Effector memory CD8-positive, alpha-beta T cell (primary cell): ENCODE measurements around the gene PRSS2.

Experiments
- ATAC-seq: fragments of 150-1000 bp; cut with Tn5 transposase; replicated peaks from 2 replicates; pipeline ENCODE4 v1.10.0; 2021; ENCODE audit warnings: mild to moderate bottlenecking, moderate library complexity
- DNase-seq, 3 experiments: peaks; one replicate each; pipeline ENCODE4 v3.0.0; 2021
- H3K27ac Mint-ChIP-seq, 2 donors: one replicate each; pipeline ENCODE4 v1.8.0; 2022; ENCODE audit warnings: mild to moderate bottlenecking in 2 of 2, mixed read lengths in 2 of 2, moderate library complexity in 2 of 2
- H3K27me3 Mint-ChIP-seq, 2 donors: one replicate each; pipeline ENCODE4 v1.8.0; 2022; ENCODE audit warnings: mixed read lengths in 2 of 2
- H3K36me3 Mint-ChIP-seq: one replicate; pipeline ENCODE4 v1.8.0; 2022; ENCODE audit warnings: mild to moderate bottlenecking, moderate library complexity, mixed read lengths; ENCODE audit not compliant: insufficient read depth
- H3K4me1 Mint-ChIP-seq, 2 donors: one replicate each; pipeline ENCODE4 v1.8.0; 2022; ENCODE audit warnings: low read depth in 2 of 2, mixed read lengths in 2 of 2
- H3K4me3 Mint-ChIP-seq, 2 donors: one replicate each; pipeline ENCODE4 v1.8.0; 2022; ENCODE audit warnings: mild to moderate bottlenecking in 2 of 2, mixed read lengths in 2 of 2, moderate library complexity in 2 of 2
- H3K9me3 Mint-ChIP-seq, 2 donors: one replicate each; pipeline ENCODE4 v1.8.0; 2022; ENCODE audit warnings: mixed read lengths in 2 of 2

The PRSS2 gene

GRCh38 chr7:142806022-142806356, 35.2 kb downstream of the PRSS2 start:
- Mint-ChIP-seq H3K27me3 (no peaks in the 10 kb centered on the region), H3K4me3 (peak overlapping the region; percentile 77 to 100), H3K4me1 (peaks cover 90 to 96% of the 10 kb centered on the region in 2 donors), H3K36me3 (peaks cover 71% of the 10 kb centered on the region), H3K27ac (peak overlapping the region; percentile 99), H3K9me3 (no peaks in the 10 kb centered on the region)
- DNase-seq (no peak), ATAC-seq (no peak)

GRCh38 chr7:142806957-142807356, 36.2 kb downstream of the PRSS2 start:
- Mint-ChIP-seq H3K9me3 (no peaks in the 10 kb centered on the region), H3K4me1 (peaks cover 87 to 93% of the 10 kb centered on the region in 2 donors), H3K27me3 (no peaks in the 10 kb centered on the region), H3K4me3 (peak overlapping the region; percentile 77 to 100), H3K27ac (peak overlapping the region; percentile 99), H3K36me3 (peaks cover 63% of the 10 kb centered on the region)
- no peak for DNase-seq
- no peak for ATAC-seq

- peak overlapping the region; percentile 99 for H3K27ac Mint-ChIP-seq
- peaks cover 79 to 86% of the 10 kb centered on the region in 2 donors for H3K4me1 Mint-ChIP-seq
- H3K36me3 Mint-ChIP-seq = peaks cover 57% of the 10 kb centered on the region
- H3K4me3 Mint-ChIP-seq = peak overlapping the region; percentile 77 to 100
- H3K9me3 Mint-ChIP-seq = no peaks in the 10 kb centered on the region
- DNase-seq (no peak), ATAC-seq (peak; percentile 5)
- H3K27me3 Mint-ChIP-seq = no peaks in the 10 kb centered on the region
Measured at GRCh38 chr7:142807855-142808460, 37.2 kb downstream of the PRSS2 start.

- Mint-ChIP-seq H3K27me3 (no peaks in the 10 kb centered on the region), H3K4me1 (peaks cover 76 to 82% of the 10 kb centered on the region in 2 donors), H3K36me3 (peaks cover 52% of the 10 kb centered on the region), H3K9me3 (no peaks in the 10 kb centered on the region), H3K27ac (peak overlapping the region; percentile 99), H3K4me3 (peak overlapping the region; percentile 77 to 100)
- no peak for DNase-seq
- ATAC-seq = peak; percentile 34
Measured at GRCh38 chr7:142808461-142808801, 37.7 kb downstream of the PRSS2 start.

GRCh38 chr7:142808802-142809583, 38.2 kb downstream of the PRSS2 start:
- DNase-seq (peak; percentile 91 to 93 (median 92)), ATAC-seq (peak; percentile 78)
- Mint-ChIP-seq H3K27ac (peak overlapping the region; percentile 99), H3K4me1 (peaks cover 71 to 78% of the 10 kb centered on the region in 2 donors), H3K36me3 (peaks cover 47% of the 10 kb centered on the region), H3K27me3 (no peaks in the 10 kb centered on the region), H3K9me3 (no peaks in the 10 kb centered on the region), H3K4me3 (peak overlapping the region; percentile 77 to 100)

- peaks cover 40% of the 10 kb centered on the region for H3K36me3 Mint-ChIP-seq
- no peaks in the 10 kb centered on the region for H3K27me3 Mint-ChIP-seq
- peaks cover 64 to 71% of the 10 kb centered on the region in 2 donors for H3K4me1 Mint-ChIP-seq
- no peaks in the 10 kb centered on the region for H3K9me3 Mint-ChIP-seq
- H3K4me3 Mint-ChIP-seq = peak overlapping the region; percentile 77 to 100
- H3K27ac Mint-ChIP-seq = peak overlapping the region; percentile 99
- DNase-seq = no peak
- no peak for ATAC-seq
Measured at GRCh38 chr7:142809671-142810070, 38.9 kb downstream of the PRSS2 start.

GRCh38 chr7:142811154-142811737, 40.5 kb downstream of the PRSS2 start:
- Mint-ChIP-seq H3K4me1 (peaks cover 48 to 55% of the 10 kb centered on the region in 2 donors), H3K4me3 (peak overlapping the region; percentile 36 to 77), H3K9me3 (no peaks in the 10 kb centered on the region), H3K27ac (peak overlapping the region; percentile 99), H3K27me3 (peaks cover 6% of the 10 kb centered on the region in 2 donors), H3K36me3 (peaks cover 30% of the 10 kb centered on the region)
- ATAC-seq (no peak), DNase-seq (peak; percentile 55 to 59 (median 57))

GRCh38 chr7:142812437-142813215, 41.9 kb downstream of the PRSS2 start:
- peak overlapping the region in 1 of 2 donors; percentile 77 for H3K27ac Mint-ChIP-seq
- ATAC-seq = no peak
- H3K36me3 Mint-ChIP-seq = peaks cover 27% of the 10 kb centered on the region
- H3K4me1 Mint-ChIP-seq = peaks cover 36 to 42% of the 10 kb centered on the region in 2 donors
- H3K9me3 Mint-ChIP-seq = no peaks in the 10 kb centered on the region
- H3K4me3 Mint-ChIP-seq = peak overlapping the region in 1 of 2 donors; percentile 22
- DNase-seq = no peak
- H3K27me3 Mint-ChIP-seq = peaks cover 12% of the 10 kb centered on the region in 2 donors

GRCh38 chr7:142813226-142813625, 42.5 kb downstream of the PRSS2 start:
- peaks cover 21% of the 10 kb centered on the region for H3K36me3 Mint-ChIP-seq
- H3K27ac Mint-ChIP-seq = no peak overlapping the region
- H3K27me3 Mint-ChIP-seq = peaks cover 12 to 13% of the 10 kb centered on the region in 2 donors
- H3K9me3 Mint-ChIP-seq = no peaks in the 10 kb centered on the region
- ATAC-seq = no peak
- H3K4me3 Mint-ChIP-seq = peak overlapping the region in 1 of 2 donors; percentile 22
- DNase-seq = no peak
- H3K4me1 Mint-ChIP-seq = peaks cover 30 to 36% of the 10 kb centered on the region in 2 donors

- Mint-ChIP-seq H3K27me3 (peaks cover 13 to 18% of the 10 kb centered on the region in 2 donors), H3K9me3 (no peaks in the 10 kb centered on the region), H3K27ac (no peak overlapping the region), H3K4me3 (no peak overlapping the region), H3K36me3 (peaks cover 16% of the 10 kb centered on the region), H3K4me1 (peaks cover 25 to 31% of the 10 kb centered on the region in 2 donors)
- ATAC-seq (no peak), DNase-seq (no peak)
Measured at GRCh38 chr7:142813699-142814098, 42.9 kb downstream of the PRSS2 start.

- Mint-ChIP-seq H3K27ac (peak overlapping the region in 1 of 2 donors; percentile 11), H3K36me3 (peaks cover 9% of the 10 kb centered on the region), H3K9me3 (no peaks in the 10 kb centered on the region), H3K4me3 (no peak overlapping the region), H3K27me3 (peaks cover 20 to 25% of the 10 kb centered on the region in 2 donors), H3K4me1 (peaks cover 20 to 24% of the 10 kb centered on the region in 2 donors)
- ATAC-seq = no peak
- no peak for DNase-seq
Measured at GRCh38 chr7:142814451-142814850, 43.7 kb downstream of the PRSS2 start.

GRCh38 chr7:142815134-142815533, 44.4 kb downstream of the PRSS2 start:
- H3K4me3 Mint-ChIP-seq = no peak overlapping the region
- H3K27ac Mint-ChIP-seq = no peak overlapping the region
- no peaks in the 10 kb centered on the region for H3K9me3 Mint-ChIP-seq
- ATAC-seq (no peak), DNase-seq (no peak)
- peaks cover 13 to 18% of the 10 kb centered on the region in 2 donors for H3K4me1 Mint-ChIP-seq
- H3K36me3 Mint-ChIP-seq = peaks cover 5% of the 10 kb centered on the region
- H3K27me3 Mint-ChIP-seq = peaks cover 27 to 32% of the 10 kb centered on the region in 2 donors

- Mint-ChIP-seq H3K9me3 (no peaks in the 10 kb centered on the region), H3K36me3 (peaks cover 3% of the 10 kb centered on the region), H3K4me1 (peaks cover 0 to 1% of the 10 kb centered on the region in 2 donors), H3K27me3 (peaks cover 41 to 44% of the 10 kb centered on the region in 2 donors), H3K27ac (no peak overlapping the region), H3K4me3 (no peak overlapping the region)
- ATAC-seq (no peak), DNase-seq (no peak)
Measured at GRCh38 chr7:142817506-142817905, 46.7 kb downstream of the PRSS2 start.
